Endothelial cell of umbilical vein (primary cell): ENCODE data around the gene HPS3.

ENCODE experiments used
- EZH2 ChIP-seq: IDR thresholded peaks from 2 replicates; pipeline ENCODE4 v1.6.1; 2012; ENCODE audit warnings: borderline replicate concordance, low read depth, mild to moderate bottlenecking, moderate library complexity, low read length, inconsistent platforms; ENCODE audit not compliant: severe bottlenecking
- FOS ChIP-seq: IDR thresholded peaks from 2 replicates; pipeline ENCODE4 v1.6.1; 2011; ENCODE audit warnings: mild to moderate bottlenecking, low read length, moderate library complexity, borderline replicate concordance; ENCODE audit not compliant: insufficient read depth
- GATA2 ChIP-seq: IDR thresholded peaks from 2 replicates; pipeline ENCODE4 v1.7.0; 2011; ENCODE audit warnings: low read depth, mild to moderate bottlenecking, moderate library complexity, mixed read lengths, low read length; ENCODE audit not compliant: insufficient read length, insufficient read depth
- JUN ChIP-seq: IDR thresholded peaks from 2 replicates; pipeline ENCODE4 v1.6.1; 2011; ENCODE audit warnings: borderline replicate concordance, low read depth; ENCODE audit not compliant: insufficient read length, insufficient read depth
- MAX ChIP-seq: IDR thresholded peaks from 2 replicates; pipeline ENCODE4 v1.6.1; 2011; ENCODE audit not compliant: insufficient read depth, insufficient read length
- MYC ChIP-seq: IDR thresholded peaks from one replicate; pipeline ENCODE4 v1.6.1; 2011; ENCODE audit warnings: mild to moderate bottlenecking, low read depth, low read length
- POLR2A ChIP-seq: IDR thresholded peaks from 2 replicates; pipeline ENCODE4 v1.6.1; 2012; ENCODE audit warnings: low read depth, mild to moderate bottlenecking, control low read depth, low read length
- POLR2AphosphoS5 ChIP-seq: IDR thresholded peaks from 2 replicates; pipeline ENCODE4 v1.6.1; 2012; ENCODE audit warnings: low read depth, mild to moderate bottlenecking, control low read depth, low read length, moderate library complexity; ENCODE audit not compliant: insufficient read depth
- TF ChIP-seq, protein P1 (sequence below), 2 donors: IDR thresholded peaks; 1 replicate in 1 of 2; 2 replicates in 1 of 2; pipeline ENCODE4 v1.5.1; 2011; ENCODE audit warnings: low read length in 2 of 2, mild to moderate bottlenecking in 2 of 2, moderate library complexity in 2 of 2, control low read depth in 1 of 2, inconsistent platforms in 1 of 2, low read depth in 1 of 2; ENCODE audit not compliant: insufficient read depth in 1 of 2; ENCODE audit errors: extremely low read depth in 1 of 2

DNA sequence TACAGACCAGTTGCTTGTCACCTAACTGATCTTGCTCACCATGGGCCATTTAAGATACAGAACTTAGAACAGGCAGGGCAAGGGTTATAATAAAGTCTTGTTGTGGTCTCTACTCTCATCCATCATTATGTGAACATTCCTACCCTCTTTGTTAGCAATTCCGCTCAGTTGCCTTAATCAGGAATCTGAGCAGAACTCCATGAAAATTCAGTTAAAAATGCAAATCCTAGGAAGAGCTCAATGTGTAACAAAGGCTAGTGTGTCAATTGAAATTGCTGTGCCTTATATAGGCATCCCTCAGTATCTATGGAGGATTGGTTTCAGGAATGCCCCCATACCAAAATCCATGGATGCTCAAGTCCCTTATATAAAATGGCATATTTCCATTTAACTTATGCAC is 47.7 kb downstream of the HPS3 start:
- TF ChIP-seq, protein P1, sequence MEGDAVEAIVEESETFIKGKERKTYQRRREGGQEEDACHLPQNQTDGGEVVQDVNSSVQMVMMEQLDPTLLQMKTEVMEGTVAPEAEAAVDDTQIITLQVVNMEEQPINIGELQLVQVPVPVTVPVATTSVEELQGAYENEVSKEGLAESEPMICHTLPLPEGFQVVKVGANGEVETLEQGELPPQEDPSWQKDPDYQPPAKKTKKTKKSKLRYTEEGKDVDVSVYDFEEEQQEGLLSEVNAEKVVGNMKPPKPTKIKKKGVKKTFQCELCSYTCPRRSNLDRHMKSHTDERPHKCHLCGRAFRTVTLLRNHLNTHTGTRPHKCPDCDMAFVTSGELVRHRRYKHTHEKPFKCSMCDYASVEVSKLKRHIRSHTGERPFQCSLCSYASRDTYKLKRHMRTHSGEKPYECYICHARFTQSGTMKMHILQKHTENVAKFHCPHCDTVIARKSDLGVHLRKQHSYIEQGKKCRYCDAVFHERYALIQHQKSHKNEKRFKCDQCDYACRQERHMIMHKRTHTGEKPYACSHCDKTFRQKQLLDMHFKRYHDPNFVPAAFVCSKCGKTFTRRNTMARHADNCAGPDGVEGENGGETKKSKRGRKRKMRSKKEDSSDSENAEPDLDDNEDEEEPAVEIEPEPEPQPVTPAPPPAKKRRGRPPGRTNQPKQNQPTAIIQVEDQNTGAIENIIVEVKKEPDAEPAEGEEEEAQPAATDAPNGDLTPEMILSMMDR (IDR thresholded peaks at IDR 0.05; ENCODE audit: extremely low read depth in 1 of 2, insufficient read depth in 1 of 2, low read depth in 1 of 2, low read length in 2 of 2), result no peak
- no peak for TF ChIP-seq FOS
- no peak for TF ChIP-seq POLR2AphosphoS5
- TF ChIP-seq EZH2, result no peak
- TF ChIP-seq POLR2A, result no peak
- no peak for TF ChIP-seq JUN
- no peak for TF ChIP-seq MYC
- TF ChIP-seq MAX, result no peak
- TF ChIP-seq GATA2, result no peak
